GM04503 (cell line): Measurements from ENCODE around the gene TAS1R3.

Source experiments
- DNase-seq: peaks from one replicate; pipeline ENCODE4 v3.0.0-alpha.2; 2012; ENCODE audit warnings: low read depth

Gene TAS1R3

DNA sequence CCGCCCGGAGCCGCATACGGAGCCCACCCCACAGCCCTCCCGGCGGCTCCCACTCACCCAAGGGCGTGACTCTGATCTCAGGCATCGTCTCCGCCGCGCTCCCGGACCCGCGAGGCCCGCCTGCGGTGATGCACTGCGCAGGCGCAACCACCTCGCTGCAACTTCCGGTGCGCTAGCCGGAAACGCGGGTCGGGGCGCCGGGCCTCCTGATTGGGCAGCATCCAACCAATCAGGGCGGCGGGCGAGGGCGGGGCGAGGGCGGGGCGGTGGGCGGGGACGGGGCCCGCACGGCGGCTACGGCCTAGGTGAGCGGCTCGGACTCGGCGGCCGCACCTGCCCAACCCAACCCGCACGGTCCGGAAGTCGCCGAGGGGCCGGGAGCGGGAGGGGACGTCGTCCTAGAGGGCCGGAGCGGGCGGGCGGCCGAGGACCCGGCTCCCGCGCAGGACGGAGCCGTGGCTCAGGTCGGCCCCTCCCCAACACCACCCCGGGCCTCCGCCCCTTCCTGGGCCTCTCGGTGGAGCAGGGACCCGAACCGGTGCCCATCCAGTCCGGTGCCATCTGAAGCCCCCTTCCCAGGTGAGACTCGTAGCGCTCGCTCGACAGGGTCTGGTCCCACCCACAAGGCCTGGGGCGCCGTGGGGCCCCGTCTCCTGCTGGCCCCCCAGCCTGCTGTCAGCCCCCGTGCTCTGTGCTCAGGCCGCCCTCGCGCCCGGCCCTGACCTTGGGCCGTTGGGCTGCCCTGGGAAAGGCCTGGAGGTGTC lies 6.4 kb upstream of the TAS1R3 start, which contains the start of the genes CPTP and INTS11:
TSS of gene CPTP (plus strand) at position 279 of the 764 bp plus-strand sequence. CDS start 2,109 bp downstream, outside the sequence.
TSS of gene INTS11 (minus strand) at position 137 of the 764 bp plus-strand sequence. CDS start at position 85, 52 bp downstream.
- DNase-seq = no peak

DNA sequence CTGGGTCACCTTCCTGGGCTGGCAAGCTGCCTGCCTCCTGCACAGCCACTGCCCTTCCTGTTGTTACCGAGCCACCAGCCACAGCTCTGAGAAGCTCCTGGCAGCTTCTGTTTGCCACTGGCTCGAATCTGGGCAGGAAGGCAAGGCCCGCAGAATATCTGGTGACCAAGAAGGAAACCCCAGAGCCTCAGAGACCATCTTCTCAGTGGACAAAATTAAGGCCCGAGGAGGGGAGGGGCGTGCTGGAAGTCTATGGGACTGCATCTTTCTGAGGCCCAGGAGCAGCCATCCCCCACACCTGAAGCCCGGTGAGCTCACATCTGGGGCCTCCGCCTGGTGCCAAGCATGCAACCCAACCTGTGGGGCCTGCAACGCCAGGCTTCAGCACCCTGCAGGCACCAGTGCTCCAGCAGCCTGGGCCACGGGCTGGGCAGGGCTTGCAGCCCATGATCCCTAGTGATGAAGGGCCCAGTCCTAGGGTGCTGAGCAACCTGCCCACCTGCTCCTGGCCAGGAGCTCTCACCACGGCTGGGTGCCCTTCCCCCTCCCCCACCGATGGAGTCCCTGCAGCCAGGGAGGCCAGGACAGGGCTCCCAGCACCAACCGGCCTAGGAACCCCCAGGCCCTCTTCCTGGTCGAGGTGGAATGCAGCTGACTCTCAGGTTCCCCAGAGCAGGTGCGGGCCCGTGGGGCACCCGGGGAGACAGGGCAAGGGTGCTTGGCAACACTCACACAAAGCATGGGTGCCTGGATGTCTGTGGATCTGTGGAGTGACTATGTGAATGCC lies 5.6 kb upstream of the TAS1R3 start:
- DNase-seq = no peak

DNA sequence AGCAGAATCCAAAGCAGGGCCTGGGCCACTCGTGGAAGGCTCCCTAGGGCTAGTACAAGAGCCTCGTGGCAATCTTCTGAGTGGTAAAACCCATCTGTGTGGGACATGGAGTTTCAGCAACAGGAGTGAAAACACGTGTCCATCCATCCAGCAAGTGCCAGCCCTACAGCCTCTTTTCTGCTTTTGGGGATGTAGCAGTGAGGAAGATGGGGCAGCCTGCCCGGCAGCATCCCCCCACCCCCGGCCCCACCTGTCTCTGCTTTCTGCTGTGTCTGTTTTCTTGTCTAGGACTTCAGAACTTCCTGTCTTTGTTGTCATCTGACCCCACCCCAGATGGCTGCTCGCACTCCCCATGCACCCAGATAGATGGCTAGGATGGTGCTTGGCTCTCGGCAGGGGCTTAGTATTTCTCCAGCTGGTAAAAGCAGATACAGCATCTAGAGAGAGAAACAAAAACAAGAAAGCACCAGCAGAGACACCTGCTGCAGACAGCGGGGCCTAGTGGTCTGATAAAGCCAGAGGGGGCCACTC lies 4.9 kb upstream of the TAS1R3 start:
- no peak for DNase-seq

DNA sequence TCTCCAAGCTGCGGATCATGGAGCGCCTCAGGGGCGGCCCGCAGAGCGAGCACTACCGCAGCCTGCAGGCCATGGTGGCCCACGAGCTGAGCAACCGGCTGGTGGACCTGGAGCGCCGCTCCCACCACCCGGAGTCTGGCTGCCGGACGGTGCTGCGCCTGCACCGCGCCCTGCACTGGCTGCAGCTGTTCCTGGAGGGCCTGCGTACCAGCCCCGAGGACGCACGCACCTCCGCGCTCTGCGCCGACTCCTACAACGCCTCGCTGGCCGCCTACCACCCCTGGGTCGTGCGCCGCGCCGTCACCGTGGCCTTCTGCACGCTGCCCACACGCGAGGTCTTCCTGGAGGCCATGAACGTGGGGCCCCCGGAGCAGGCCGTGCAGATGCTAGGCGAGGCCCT lies 3.8 kb upstream of the TAS1R3 start:
- no peak for DNase-seq

DNA sequence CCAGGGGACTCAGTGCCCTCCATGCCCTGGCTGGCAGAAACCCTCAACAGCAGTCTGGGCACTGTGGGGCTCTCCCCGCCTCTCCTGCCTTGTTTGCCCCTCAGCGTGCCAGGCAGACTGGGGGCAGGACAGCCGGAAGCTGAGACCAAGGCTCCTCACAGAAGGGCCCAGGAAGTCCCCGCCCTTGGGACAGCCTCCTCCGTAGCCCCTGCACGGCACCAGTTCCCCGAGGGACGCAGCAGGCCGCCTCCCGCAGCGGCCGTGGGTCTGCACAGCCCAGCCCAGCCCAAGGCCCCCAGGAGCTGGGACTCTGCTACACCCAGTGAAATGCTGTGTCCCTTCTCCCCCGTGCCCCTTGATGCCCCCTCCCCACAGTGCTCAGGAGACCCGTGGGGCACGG lies 2.8 kb upstream of the TAS1R3 start:
- no peak for DNase-seq

DNA sequence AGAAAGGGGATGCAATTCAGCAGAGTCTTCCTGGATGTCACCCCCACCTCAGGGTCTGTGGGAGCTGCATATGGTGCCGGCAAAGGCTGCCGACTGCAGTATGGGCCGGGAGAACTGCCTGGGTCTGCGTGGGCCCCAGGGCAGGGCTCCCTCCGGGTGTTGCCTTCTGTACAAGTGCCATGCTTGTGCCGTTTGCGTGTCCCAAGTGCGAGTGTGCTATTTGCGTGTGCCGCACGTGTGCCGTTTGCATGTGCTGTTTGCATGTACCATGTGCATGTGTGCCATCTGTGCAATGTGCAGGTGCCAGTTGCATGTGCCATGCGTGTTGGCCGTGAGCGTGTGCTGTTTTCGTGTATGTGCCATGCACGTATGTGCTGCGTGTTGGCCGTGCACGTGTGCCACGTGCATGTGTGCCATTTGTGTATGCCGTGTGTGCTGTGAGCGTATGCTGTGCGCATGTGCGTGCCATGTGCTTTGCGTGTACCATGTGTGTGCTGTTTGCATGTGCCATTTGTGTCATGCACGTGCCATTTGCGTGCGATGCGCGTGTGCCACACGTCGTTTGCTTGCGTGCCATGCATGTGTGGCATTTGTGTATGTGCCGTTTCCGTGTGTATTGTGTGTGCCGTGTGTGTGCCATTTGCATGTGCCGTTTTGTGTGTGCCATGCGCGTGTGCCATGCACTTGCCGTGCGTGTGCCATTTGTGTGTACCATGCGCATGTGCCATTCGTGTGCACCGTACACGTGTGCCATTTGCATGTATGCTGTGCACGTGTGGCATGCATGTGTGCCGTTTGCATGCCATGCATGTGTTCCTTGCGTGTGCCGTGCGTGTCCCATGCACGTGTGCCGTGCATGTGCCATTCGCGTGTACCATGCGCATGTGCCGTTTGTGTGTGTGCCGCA lies 1.5 kb upstream of the TAS1R3 start:
- DNase-seq = no peak

DNA sequence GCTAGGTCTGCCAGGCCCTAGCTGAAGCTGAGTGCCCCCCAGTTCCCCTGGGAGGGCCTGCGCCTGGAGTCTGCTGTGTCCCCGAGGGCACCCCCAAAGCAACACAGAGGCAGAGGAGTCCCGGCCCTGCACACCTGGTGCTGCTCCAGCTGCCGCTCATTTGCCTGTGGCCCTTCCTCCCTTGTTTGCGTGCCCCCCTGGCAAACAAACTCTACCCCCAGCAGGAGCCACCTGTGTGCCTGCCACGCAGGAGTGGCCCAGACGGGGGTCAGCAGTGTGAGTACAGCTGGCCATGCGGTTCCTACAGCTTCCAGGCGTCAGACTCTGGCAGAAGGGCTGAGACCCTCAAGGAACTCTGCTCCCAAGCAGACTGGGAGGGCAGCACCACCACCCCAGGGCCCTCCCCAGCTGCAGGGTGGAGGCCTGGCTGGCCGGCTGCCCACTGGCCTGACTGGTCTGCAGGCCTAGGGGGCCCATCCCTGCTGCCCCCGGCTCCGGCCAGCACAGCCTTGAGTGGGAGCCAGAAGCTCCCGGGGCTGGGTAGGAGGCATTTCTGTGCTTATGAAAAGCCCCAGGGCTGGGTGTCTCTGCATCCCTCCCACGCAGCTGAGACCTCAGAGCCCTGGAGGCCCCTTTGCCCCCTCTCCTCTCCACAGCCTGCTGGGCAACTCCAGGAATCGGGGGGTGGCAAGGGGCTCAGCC lies 563 bp upstream of the TAS1R3 start:
- no peak for DNase-seq

DNA sequence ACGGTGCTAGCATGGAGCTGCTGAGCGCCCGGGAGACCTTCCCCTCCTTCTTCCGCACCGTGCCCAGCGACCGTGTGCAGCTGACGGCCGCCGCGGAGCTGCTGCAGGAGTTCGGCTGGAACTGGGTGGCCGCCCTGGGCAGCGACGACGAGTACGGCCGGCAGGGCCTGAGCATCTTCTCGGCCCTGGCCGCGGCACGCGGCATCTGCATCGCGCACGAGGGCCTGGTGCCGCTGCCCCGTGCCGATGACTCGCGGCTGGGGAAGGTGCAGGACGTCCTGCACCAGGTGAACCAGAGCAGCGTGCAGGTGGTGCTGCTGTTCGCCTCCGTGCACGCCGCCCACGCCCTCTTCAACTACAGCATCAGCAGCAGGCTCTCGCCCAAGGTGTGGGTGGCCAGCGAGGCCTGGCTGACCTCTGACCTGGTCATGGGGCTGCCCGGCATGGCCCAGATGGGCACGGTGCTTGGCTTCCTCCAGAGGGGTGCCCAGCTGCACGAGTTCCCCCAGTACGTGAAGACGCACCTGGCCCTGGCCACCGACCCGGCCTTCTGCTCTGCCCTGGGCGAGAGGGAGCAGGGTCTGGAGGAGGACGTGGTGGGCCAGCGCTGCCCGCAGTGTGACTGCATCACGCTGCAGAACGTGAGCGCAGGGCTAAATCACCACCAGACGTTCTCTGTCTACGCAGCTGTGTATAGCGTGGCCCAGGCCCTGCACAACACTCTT lies 1.1 kb downstream of the TAS1R3 start:
- no peak for DNase-seq

DNA sequence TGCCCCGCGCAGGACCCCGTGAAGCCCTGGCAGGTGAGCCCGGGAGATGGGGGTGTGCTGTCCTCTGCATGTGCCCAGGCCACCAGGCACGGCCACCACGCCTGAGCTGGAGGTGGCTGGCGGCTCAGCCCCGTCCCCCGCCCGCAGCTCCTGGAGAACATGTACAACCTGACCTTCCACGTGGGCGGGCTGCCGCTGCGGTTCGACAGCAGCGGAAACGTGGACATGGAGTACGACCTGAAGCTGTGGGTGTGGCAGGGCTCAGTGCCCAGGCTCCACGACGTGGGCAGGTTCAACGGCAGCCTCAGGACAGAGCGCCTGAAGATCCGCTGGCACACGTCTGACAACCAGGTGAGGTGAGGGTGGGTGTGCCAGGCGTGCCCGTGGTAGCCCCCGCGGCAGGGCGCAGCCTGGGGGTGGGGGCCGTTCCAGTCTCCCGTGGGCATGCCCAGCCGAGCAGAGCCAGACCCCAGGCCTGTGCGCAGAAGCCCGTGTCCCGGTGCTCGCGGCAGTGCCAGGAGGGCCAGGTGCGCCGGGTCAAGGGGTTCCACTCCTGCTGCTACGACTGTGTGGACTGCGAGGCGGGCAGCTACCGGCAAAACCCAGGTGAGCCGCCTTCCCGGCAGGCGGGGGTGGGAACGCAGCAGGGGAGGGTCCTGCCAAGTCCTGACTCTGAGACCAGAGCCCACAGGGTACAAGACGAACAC lies 1.8 kb downstream of the TAS1R3 start:
- no peak for DNase-seq

DNA sequence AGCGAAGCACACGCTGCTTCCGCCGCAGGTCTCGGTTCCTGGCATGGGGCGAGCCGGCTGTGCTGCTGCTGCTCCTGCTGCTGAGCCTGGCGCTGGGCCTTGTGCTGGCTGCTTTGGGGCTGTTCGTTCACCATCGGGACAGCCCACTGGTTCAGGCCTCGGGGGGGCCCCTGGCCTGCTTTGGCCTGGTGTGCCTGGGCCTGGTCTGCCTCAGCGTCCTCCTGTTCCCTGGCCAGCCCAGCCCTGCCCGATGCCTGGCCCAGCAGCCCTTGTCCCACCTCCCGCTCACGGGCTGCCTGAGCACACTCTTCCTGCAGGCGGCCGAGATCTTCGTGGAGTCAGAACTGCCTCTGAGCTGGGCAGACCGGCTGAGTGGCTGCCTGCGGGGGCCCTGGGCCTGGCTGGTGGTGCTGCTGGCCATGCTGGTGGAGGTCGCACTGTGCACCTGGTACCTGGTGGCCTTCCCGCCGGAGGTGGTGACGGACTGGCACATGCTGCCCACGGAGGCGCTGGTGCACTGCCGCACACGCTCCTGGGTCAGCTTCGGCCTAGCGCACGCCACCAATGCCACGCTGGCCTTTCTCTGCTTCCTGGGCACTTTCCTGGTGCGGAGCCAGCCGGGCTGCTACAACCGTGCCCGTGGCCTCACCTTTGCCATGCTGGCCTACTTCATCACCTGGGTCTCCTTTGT lies 2.6 kb downstream of the TAS1R3 start:
- no peak for DNase-seq

DNA sequence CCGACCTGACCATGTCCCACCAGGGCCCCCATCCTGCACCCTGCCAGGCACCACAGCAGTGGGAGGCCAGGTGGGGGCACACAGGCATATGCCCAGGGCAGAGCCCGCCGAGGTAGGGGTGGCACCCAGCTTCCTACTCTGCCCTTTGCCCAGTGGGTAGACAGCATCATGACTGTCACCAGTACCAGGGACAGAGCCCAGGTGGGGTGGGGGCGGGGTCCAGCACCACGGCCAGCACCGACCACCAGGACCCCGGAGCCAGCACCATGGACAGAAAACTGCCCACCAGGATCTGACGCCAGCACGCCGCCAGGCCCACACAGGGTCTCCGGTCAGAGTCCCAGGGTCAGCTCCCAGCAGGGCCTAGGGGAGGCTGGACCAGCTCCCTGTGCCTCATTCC lies 3.8 kb downstream of the TAS1R3 start:
- DNase-seq = no peak

DNA sequence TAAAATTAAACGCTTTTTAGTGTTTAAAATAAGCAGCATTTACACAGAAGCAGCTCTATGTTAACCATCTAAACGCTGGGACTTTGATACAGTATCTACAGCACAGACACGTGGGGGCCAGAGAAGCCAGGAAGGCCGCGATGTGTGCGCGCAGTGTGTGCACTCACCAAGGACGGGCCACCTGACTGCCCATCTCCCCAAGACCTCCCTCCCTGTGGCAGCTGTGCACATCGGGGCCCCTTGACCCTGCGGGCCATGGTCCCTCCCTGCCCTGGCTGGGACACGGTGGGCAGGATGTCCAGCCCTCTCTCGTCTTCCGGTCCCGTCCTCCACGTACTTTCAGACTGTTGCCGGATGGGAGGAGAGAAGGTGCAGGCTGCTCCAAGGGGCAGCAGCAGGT lies 4.2 kb downstream of the TAS1R3 start:
- DNase-seq = no peak

DNA sequence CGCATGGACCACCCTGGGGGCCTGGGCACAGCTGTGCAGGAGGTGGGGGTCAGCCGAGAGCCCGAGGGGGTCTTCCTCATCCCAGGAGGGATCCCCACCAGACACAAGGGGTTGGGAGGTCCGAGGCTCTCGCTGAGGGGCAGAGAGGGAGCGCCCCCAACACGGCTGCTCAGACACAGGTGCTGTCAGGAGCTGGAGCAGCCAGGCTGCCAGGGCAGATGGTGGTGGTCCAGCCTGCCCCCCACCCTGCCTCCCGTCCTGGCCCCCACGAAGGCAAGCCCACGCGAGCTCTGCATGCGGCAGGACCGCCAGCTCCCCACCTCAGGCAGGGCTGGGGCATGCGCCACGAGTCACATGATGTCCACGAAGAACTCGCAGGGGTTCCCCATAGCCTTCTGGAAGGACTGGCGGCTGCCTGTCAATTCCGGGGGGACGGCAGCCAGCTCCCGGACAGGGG lies 4.7 kb downstream of the TAS1R3 start:
- DNase-seq = no peak

DNA sequence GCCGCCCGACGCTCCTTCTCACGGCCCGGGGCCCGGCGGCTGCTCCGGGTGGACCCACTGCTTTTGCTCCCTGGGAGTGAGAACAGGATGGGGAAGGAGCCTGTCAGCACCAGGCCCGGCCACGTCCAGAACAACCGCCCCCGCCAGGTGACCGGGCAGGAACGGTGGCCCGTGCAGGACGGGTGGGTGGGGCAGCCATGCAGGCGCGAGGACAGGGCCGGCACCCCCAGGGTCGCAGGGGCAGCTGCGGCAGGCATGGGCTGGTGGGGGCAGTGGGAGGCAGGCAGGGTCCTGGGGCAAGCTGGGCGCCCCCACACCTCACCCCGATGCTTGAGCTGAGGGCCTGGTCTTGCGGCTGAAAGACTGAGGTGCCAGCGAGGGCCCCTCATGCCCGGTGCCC lies 5.4 kb downstream of the TAS1R3 start:
- DNase-seq = no peak

DNA sequence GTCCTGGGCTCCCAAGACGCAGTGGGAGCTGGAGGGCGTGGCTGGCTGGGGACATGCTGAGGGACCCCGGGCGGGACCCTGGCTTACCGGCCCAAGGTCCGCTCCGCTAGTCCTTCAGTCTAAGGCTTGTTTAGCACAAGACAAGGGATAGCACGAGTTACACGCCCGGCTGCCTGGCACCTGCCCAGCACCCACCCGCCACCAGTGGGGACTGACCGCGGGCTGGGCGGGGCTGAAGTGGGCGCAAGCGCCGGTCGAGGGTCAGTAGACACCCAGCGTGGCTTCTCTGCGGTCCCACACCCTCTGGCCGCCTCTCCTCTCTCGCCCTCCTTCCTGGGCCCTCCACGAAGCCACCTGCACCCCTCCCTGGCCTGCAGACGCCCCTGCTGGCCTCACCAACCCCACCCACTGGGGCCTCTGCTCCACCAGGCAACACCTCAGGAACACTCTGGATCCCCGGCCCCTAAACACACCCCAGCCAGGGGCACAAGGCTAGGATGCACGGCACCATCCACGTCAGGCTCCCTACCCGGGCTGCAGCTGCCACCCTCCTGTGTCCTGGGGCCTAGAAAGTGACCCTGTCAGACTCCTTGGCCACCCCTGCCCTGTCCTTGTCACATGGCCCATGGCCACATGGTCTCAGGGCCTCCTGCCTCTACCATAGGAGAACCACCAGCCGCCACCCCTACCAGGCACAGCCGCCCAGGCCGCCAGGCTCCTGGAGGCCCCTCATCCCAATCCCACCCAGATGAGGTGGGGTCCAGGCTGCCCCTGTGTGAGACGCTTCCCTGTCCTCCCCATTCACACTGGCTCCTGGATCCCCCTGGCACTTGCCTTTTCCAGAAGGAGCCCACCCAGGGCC lies 6.1 kb downstream of the TAS1R3 start:
- DNase-seq = no peak

DNA sequence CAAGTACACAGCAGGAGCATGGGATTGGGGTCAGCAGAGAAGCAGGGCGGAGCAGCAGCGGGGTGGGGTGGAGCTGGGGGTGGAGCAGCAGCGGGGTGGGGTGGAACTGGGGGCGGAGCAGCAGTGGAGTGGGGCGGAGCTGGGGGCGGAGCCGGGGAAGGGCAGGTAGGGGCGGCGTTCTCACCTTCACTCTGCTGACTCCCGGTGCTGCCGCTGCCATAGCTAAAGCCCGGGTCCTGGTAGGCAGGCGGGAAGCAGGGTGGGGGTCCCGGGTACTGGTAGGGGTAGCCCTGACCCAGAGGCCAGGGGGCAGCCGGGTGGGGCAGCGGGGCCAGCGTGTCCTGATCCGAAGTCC lies 6.7 kb downstream of the TAS1R3 start:
- DNase-seq = no peak

DNA sequence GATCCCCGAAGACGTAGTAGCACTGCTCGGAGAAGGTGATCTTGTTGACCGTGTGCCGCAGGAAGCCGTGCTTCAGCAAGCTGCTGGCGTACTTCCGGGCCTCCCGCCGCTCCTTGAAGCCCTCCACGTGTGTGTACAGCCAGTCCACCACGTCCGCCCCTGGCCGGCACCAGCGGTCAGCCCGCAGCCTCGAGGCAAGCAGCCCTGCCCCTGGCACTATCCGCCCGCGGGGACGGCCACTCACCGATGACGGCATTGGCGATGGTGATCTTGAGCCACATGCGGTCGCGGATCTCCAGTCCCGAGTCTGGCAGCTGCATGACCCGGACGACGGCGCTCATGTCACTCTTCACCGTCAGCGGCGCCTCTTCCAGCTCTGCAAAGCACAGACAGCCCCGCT lies 7.2 kb downstream of the TAS1R3 start:
- no peak for DNase-seq

DNA sequence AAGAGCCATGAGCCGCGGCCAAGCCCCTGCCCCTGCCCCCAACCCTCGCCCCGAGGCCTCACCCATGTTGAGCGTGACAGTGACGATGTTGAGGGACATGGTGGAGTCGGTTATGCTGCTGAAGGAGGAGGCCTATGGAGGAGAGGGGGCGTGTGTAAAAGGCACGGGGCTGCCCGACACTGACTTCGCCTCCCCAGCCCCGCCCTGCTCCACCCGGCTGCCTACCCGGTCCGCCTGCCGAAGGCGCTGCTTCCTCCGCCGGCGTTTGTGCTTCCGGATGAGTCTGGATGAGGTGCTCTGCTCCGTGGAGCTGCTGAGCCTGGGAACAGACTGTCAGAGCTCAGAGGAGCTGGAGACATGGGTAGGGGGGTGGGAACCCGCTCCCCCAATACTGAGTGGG lies 9.1 kb downstream of the TAS1R3 start:
- no peak for DNase-seq
